Trophoblast cell (in vitro differentiated cells and primary cell): ENCODE results near the gene MYO5C.

Source experiments
- DNase-seq, 2 donors: peaks; one replicate each; pipeline ENCODE4 v3.0.0-alpha.2; 2016
- H2AFZ ChIP-seq: 2 replicates; pipeline ENCODE4 v1.6.1; 2013; ENCODE audit warnings: low read length, moderate library complexity, mild to moderate bottlenecking; ENCODE audit not compliant: insufficient read depth, poor library complexity
- H2AK5ac ChIP-seq: 2 replicates; pipeline ENCODE4 v1.6.1; 2013; ENCODE audit warnings: mild to moderate bottlenecking, low read length
- H2BK120ac ChIP-seq: 2 replicates; pipeline ENCODE4 v1.6.1; 2013; ENCODE audit warnings: low read length, mild to moderate bottlenecking, moderate library complexity; ENCODE audit not compliant: insufficient read depth, poor library complexity
- H2BK12ac ChIP-seq: 2 replicates; pipeline ENCODE4 v1.6.1; 2013; ENCODE audit warnings: mild to moderate bottlenecking, low read length, moderate library complexity
- H2BK5ac ChIP-seq: 2 replicates; pipeline ENCODE4 v1.6.1; 2013; ENCODE audit warnings: low read length, low read depth, moderate library complexity, mild to moderate bottlenecking; ENCODE audit not compliant: poor library complexity
- H3K14ac ChIP-seq: 2 replicates; pipeline ENCODE4 v1.6.1; 2013; ENCODE audit warnings: mild to moderate bottlenecking, low read length
- H3K18ac ChIP-seq: 2 replicates; pipeline ENCODE4 v1.6.1; 2013; ENCODE audit warnings: mild to moderate bottlenecking, low read length
- H3K23ac ChIP-seq: 2 replicates; pipeline ENCODE4 v1.6.1; 2013; ENCODE audit warnings: low read length
- H3K27ac ChIP-seq: 2 replicates; pipeline ENCODE4 v1.5.1; 2013; ENCODE audit warnings: low read depth, mild to moderate bottlenecking, inconsistent platforms, low read length, moderate library complexity
- H3K27me3 ChIP-seq: 2 replicates; pipeline ENCODE4 v1.6.1; 2013; ENCODE audit warnings: inconsistent platforms, mild to moderate bottlenecking, low read length, moderate library complexity; ENCODE audit not compliant: insufficient read depth
- H3K36me3 ChIP-seq, 2 experiments: 1 replicate in 1 of 2; 2 replicates in 1 of 2; pipeline ENCODE4 v1.6.1; 2013; ENCODE audit warnings: low read length in 2 of 2, mild to moderate bottlenecking in 2 of 2, moderate library complexity in 1 of 2; ENCODE audit not compliant: insufficient read depth in 2 of 2, control insufficient read depth in 1 of 2
- H3K4ac ChIP-seq: 2 replicates; pipeline ENCODE4 v1.6.1; 2013; ENCODE audit warnings: low read depth, mild to moderate bottlenecking, low read length, moderate library complexity
- H3K4me1 ChIP-seq, 2 experiments: 1 replicate in 1 of 2; 2 replicates in 1 of 2; pipeline ENCODE4 v1.6.1; 2013; ENCODE audit warnings: low read length in 2 of 2, mild to moderate bottlenecking in 2 of 2, moderate library complexity in 1 of 2; ENCODE audit not compliant: insufficient read depth in 2 of 2, control insufficient read depth in 1 of 2
- H3K4me2 ChIP-seq: 2 replicates; pipeline ENCODE4 v1.6.1; 2013; ENCODE audit warnings: inconsistent platforms, mild to moderate bottlenecking, low read length, moderate library complexity
- H3K4me3 ChIP-seq: 2 replicates; pipeline ENCODE4 v1.5.1; 2013; ENCODE audit warnings: mild to moderate bottlenecking, low read depth, low read length, inconsistent platforms
- H3K79me1 ChIP-seq: one replicate; pipeline ENCODE4 v1.6.1; 2013; ENCODE audit warnings: low read length
- H3K79me2 ChIP-seq: 2 replicates; pipeline ENCODE4 v1.6.1; 2013; ENCODE audit warnings: low read length, mild to moderate bottlenecking; ENCODE audit not compliant: control insufficient read depth, insufficient read depth, poor library complexity
- H3K9ac ChIP-seq: 2 replicates; pipeline ENCODE4 v1.6.1; 2013; ENCODE audit warnings: mild to moderate bottlenecking, low read length
- H3K9me3 ChIP-seq: 2 replicates; pipeline ENCODE4 v1.6.1; 2013; ENCODE audit warnings: low read depth, mild to moderate bottlenecking, control low read depth, inconsistent platforms, low read length; ENCODE audit not compliant: insufficient read depth
- H4K12ac ChIP-seq: 2 replicates; pipeline ENCODE4 v1.6.1; 2013; ENCODE audit warnings: low read depth, mild to moderate bottlenecking, low read length, moderate library complexity
- H4K8ac ChIP-seq: 2 replicates; pipeline ENCODE4 v1.6.1; 2013; ENCODE audit warnings: low read depth, mild to moderate bottlenecking, low read length, moderate library complexity
- H4K91ac ChIP-seq: one replicate; pipeline ENCODE4 v1.6.1; 2013; ENCODE audit warnings: low read depth, mild to moderate bottlenecking, low read length, moderate library complexity
- WGBS: extraction: QIAGEN DNeasy Blood & Tissue Kit; methylation state at CpG from one replicate; pipeline ENCODE4 v1.1.7; 2013; ENCODE audit warnings: missing lambda C conversion rate; ENCODE audit not compliant: insufficient read length, insufficient coverage; ENCODE audit errors: extremely low coverage; 5-methylcytosine and 5-hydroxymethylcytosine counted together

MYO5C gene

GRCh38 chr15:52162876-52163275 lies 132.7 kb downstream of the MYO5C start:
- Histone ChIP-seq H2BK120ac (no peak overlapping the region), H2BK5ac (no peak overlapping the region), H3K9me3 (no peaks in the 10 kb centered on the region), H3K18ac (no peak overlapping the region), H3K14ac (no peak overlapping the region), H4K12ac (no peak overlapping the region), H3K4me2 (no peak overlapping the region), H3K27me3 (no peaks in the 10 kb centered on the region), H2AFZ (no peak overlapping the region), H3K4ac (no peak overlapping the region), H3K27ac (no peak overlapping the region), H2AK5ac (no peak overlapping the region), H4K91ac (no peak overlapping the region), H3K4me3 (no peak overlapping the region), H3K9ac (no peak overlapping the region), H4K8ac (no peak overlapping the region), H3K23ac (no peak overlapping the region), H3K79me2 (no peaks in the 10 kb centered on the region), H3K79me1 (no peaks in the 10 kb centered on the region), H3K36me3 (no peaks in the 10 kb centered on the region), H2BK12ac (no peak overlapping the region), H3K4me1 (no peaks in the 10 kb centered on the region)
- DNase-seq: no peak
- WGBS: no CpG with 5 or more reads among the region's 22 CpGs

- no peak overlapping the region for H3K14ac ChIP-seq
- H3K79me2 ChIP-seq: no peaks in the 10 kb centered on the region
- H4K8ac ChIP-seq: no peak overlapping the region
- no peak overlapping the region for H4K91ac ChIP-seq
- no peaks in the 10 kb centered on the region for H3K4me1 ChIP-seq
- H4K12ac ChIP-seq: no peak overlapping the region
- no CpG with 5 or more reads among the region's 4 CpGs for WGBS
- no peak overlapping the region for H2BK120ac ChIP-seq
- H3K9ac ChIP-seq: no peak overlapping the region
- no peaks in the 10 kb centered on the region for H3K27me3 ChIP-seq
- no peaks in the 10 kb centered on the region for H3K9me3 ChIP-seq
- no peak overlapping the region for H2BK5ac ChIP-seq
- no peak overlapping the region for H3K4me3 ChIP-seq
- H3K79me1 ChIP-seq: no peaks in the 10 kb centered on the region
- H3K18ac ChIP-seq: no peak overlapping the region
- no peak overlapping the region for H2AFZ ChIP-seq
- no peak overlapping the region for H3K4me2 ChIP-seq
- no peak overlapping the region for H2AK5ac ChIP-seq
- H2BK12ac ChIP-seq: no peak overlapping the region
- no peak for DNase-seq
- no peak overlapping the region for H3K27ac ChIP-seq
- no peaks in the 10 kb centered on the region for H3K36me3 ChIP-seq
- no peak overlapping the region for H3K23ac ChIP-seq
- H3K4ac ChIP-seq: no peak overlapping the region
These were observed 133.3 kb downstream of the MYO5C start for GRCh38 chr15:52162260-52162659.

GRCh38 chr15:52161406-52161966 lies 134.1 kb downstream of the MYO5C start:
- Histone ChIP-seq H2AFZ (no peak overlapping the region), H4K12ac (no peak overlapping the region), H3K79me1 (no peaks in the 10 kb centered on the region), H3K9me3 (no peaks in the 10 kb centered on the region), H3K79me2 (no peaks in the 10 kb centered on the region), H4K91ac (no peak overlapping the region), H3K23ac (no peak overlapping the region), H3K36me3 (no peaks in the 10 kb centered on the region), H3K4me3 (no peak overlapping the region), H4K8ac (no peak overlapping the region), H2BK5ac (no peak overlapping the region), H3K27ac (no peak overlapping the region), H2AK5ac (no peak overlapping the region), H3K4me1 (no peaks in the 10 kb centered on the region), H2BK120ac (no peak overlapping the region), H3K4me2 (no peak overlapping the region), H3K9ac (no peak overlapping the region), H2BK12ac (no peak overlapping the region), H3K14ac (no peak overlapping the region), H3K27me3 (no peaks in the 10 kb centered on the region), H3K4ac (no peak overlapping the region), H3K18ac (no peak overlapping the region)
- DNase-seq: no peak
- no CpG with 5 or more reads among the region's 13 CpGs for WGBS

- no peaks in the 10 kb centered on the region for H3K79me2 ChIP-seq
These were observed 136.0 kb downstream of the MYO5C start for GRCh38 chr15:52159645-52160044.

More at GRCh38 chr15:52159645-52160044, 136.0 kb downstream of the MYO5C start:
- Histone ChIP-seq H3K23ac (no peak overlapping the region), H2BK12ac (no peak overlapping the region), H3K79me1 (no peaks in the 10 kb centered on the region), H3K4me3 (no peak overlapping the region), H2BK5ac (no peak overlapping the region), H4K8ac (no peak overlapping the region), H3K4me2 (no peak overlapping the region), H3K27me3 (no peaks in the 10 kb centered on the region), H3K4me1 (no peaks in the 10 kb centered on the region), H3K9me3 (no peaks in the 10 kb centered on the region), H3K27ac (no peak overlapping the region), H4K12ac (no peak overlapping the region), H3K14ac (no peak overlapping the region), H3K18ac (no peak overlapping the region), H4K91ac (no peak overlapping the region), H2AK5ac (no peak overlapping the region), H3K9ac (no peak overlapping the region), H3K4ac (no peak overlapping the region), H2AFZ (no peak overlapping the region), H3K36me3 (no peaks in the 10 kb centered on the region), H2BK120ac (no peak overlapping the region)
- whole genome bisulfite sequencing: no CpG with 5 or more reads among the region's 3 CpGs
- DNase-seq: no peak
